ELF-1 (cell line): ENCODE data around the gene KBTBD13.

Experiments
- DNase-seq: peaks from one replicate; pipeline ENCODE4 v3.0.0-alpha.2; 2016; ENCODE audit warnings: low read depth, low spot score

Gene KBTBD13

DNA sequence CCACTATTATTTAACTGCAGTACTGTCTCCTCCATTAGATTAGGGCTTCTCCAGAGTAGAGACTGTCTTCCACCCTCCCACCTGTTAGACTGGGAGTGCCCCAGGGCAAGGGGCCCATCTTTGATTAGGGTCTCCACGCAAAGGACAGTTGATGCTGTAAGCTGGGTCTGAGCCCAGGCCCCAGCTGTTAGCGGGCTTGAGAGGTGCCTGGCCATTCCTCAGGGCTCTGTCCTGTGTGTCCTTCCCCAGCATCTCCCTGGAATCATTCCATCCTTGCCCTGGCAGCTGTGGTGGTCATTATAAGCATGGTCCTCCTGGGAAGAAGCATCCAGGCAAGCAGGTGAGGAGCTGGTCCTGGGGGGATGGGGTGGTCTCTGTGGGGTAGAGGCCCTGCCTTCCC is 25.3 kb upstream of the KBTBD13 start:
- DNase-seq, result no peak

GRCh38 chr15:65052956-65053355 is 23.6 kb upstream of the KBTBD13 start:
- no peak for DNase-seq

DNA sequence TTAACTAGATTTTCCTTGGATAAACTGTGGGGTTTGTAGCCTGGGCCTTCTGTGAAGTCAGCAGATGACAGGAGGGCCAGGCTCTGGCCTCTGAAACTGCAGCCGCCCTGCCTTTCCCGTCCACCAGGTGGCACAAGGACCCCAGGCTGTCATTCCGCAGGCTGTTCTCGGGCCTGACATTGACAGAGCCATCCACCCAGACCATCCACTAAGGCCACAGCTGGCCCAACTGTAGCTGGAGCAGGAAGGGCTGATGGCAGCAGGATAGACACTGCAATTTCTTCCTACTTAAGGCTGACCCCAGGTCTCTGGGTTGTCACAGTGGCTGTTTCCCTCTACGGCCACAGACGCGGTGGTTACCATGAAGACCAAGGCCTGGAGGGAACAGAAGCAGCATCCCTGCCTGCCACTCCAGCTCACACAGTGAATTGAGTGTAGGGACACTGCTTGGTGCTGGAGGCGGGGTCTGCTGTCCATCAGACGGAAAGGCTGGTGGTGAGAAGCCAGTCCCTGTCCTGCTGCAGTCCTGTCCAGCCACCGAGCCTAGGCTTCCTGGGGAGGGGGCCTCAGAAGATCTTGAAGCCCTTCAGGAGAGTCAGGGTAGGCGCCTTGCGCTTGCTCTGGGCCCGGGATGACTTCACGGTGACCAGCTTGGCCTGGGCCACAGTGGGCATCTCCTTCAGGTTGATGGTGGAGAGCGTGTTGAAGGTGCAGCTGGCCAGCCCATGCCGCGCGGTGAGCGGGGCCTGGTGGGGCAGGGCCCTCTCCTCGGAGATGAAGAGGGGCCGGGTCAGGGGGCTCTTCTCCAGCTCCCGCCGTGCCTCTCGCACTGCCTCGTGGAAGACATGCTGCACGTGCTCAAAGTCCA is 22.0 kb upstream of the KBTBD13 start:
- peak; percentile 90 for DNase-seq

- DNase-seq, result no peak
Measured at GRCh38 chr15:65055201-65055870, 21.2 kb upstream of the KBTBD13 start.

DNA sequence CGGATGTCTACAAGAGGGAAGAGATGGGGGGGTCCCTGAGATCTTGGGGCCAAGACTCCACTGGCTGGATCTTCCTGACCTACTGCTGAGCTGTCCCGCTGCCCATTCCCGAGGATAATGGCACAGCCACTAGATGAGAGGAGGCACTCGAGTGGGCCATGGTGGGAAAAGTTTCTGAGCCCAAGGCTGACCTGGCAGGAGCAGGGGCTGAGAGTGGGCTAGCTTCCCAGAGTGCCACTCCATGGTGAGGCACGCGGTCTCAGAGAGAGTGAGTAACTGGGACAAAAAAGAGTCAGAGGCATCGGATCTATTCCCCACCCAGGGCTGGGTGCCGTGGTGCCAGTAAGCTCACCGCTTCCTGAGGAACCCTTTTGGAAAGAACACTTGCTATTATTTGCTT is 20.4 kb upstream of the KBTBD13 start:
- no peak for DNase-seq

- DNase-seq, result peak; percentile 39
Measured at GRCh38 chr15:65056868-65057548, 19.5 kb upstream of the KBTBD13 start.

- DNase-seq, result no peak
Measured at GRCh38 chr15:65057549-65057940, 19.0 kb upstream of the KBTBD13 start.

GRCh38 chr15:65058394-65059368 is 17.9 kb upstream of the KBTBD13 start:
- no peak for DNase-seq

- DNase-seq, result no peak
Measured at GRCh38 chr15:65059369-65059750, 17.2 kb upstream of the KBTBD13 start.

DNA sequence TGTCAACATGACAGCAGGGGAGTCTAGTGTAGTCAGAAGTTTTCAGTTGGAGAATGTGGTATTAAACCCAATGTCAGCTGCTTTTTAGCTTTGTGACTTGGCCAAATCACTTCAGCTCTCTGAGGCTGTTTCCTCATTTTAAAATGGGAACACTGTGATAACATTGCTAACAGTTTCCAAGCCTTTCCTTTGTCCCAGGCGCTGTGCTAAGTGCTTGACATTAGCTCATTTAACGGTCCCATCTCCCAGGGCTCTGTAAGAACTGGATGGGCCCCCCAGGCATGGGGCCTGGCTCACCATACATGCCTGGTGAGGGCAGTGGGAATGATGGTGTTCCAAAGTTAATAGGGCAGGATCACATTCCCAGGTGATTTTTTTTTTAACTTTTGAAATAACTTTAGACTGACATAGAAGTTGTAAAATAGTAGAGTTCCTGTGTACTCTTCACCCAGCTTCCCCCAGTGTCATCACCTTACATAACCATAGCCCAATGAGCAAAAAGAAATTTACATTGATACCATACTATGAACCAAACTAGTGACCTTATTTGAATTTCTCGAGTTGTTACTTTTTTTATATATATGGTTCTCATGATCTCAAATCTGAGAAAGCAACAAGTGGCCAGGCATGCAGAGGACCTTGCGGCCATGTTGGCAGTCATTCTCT is 16.5 kb upstream of the KBTBD13 start:
- no peak for DNase-seq

- no peak for DNase-seq
Measured at GRCh38 chr15:65060641-65061397, 15.7 kb upstream of the KBTBD13 start.

- no peak for DNase-seq
Measured at GRCh38 chr15:65062061-65062460, 14.5 kb upstream of the KBTBD13 start.

- peak; percentile 35 for DNase-seq
Measured at GRCh38 chr15:65062726-65063125, 13.8 kb upstream of the KBTBD13 start.

GRCh38 chr15:65066001-65066634 is 10.4 kb upstream of the KBTBD13 start:
- DNase-seq, result no peak

- peak; percentile 74 for DNase-seq
Measured at GRCh38 chr15:65066635-65067316, 9.8 kb upstream of the KBTBD13 start.

- DNase-seq, result peak; percentile 76
Measured at GRCh38 chr15:65067317-65067644, 9.3 kb upstream of the KBTBD13 start.

DNA sequence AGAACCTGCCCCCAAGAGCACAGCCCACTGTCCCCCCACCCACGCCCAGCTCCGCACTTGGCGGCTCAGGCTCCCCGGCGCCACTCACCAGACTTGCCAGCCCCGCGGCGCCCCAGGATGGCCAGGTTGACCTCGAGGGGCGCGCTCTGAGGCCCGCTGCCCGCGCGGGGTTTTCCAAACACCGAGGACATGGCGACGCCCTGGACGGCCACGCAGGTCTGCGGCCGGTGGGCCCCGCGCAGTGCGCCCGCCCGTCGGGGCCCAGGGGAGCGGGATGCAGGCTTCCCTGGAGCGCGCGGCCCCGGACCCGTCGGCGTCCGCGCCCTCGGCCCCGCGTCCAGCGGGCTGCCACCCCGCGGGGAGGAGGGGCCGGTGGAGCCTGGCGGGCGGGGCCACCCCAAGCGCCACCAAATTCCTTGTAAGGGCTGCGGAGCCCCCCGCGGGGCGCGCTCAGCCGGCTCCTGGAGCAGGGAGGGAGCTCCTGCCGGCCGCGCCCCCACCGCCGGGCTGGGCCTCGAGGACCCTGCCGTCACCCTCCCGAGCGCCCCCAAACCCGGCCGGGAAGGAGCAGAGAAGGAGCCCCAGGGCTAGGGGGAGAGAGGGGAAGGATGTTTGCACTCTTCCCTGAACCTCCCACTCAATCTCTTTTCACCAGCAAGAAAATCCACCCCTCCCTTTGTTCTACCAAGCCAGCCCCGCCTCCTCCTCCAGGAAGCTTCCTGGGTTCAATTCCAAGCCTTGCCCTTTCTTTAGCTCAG is 8.7 kb upstream of the KBTBD13 start, which contains the start of gene RASL12:
RASL12 (minus strand) TSS at position 347 of the 758 bp plus-strand sequence; CDS start at position 191, 156 bp downstream.
- DNase-seq, result peak; percentile 51

GRCh38 chr15:65068403-65068788 is 8.2 kb upstream of the KBTBD13 start:
- DNase-seq, result no peak
